ENCODE measurements around the gene PLXDC1. TPM values are rescaled to one million over a fixed set of nuclear protein-coding genes. Genes with fewer than 3 reads are reported as not detected.

The PLXDC1 gene
- total and polyA plus RNA-seq, 2 donors (not counting 1 experiment from before 2014, with no cell fraction given): 5.8 to 6.3 TPM

DNA sequence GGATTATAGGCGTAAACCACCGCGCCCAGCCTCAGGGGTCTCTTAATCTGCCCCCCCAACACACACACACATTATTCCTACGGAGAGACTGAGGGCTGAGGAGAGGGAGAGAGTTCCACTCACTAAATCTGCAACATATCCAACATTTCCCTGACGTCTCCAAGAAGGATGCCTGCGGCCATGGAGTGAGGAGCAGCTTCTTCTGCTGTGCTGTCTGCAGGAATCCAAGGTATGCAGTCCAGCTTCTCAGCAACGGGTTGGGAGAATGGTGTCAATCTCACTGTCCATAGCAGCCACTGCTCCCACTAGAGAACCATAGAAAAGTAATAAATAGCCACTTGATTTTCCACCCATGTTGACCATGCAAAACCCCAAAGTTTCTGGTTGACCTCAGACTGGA, 5.1 kb upstream of the PLXDC1 start:
- Histone ChIP-seq H3K4me1 (ENCODE audit: control insufficient read depth, extremely low read depth, insufficient read depth, low read length) (no peaks in the 10 kb centered on the region), H4K20me1 (ENCODE audit: control insufficient read depth, extremely low read depth, insufficient read depth, low read length) (no peaks in the 10 kb centered on the region), H3K4me3 (replicated peaks in 1 of 4; ENCODE audit: control extremely low read depth in 1 of 4, insufficient read depth in 1 of 4, low read depth in 3 of 4, low read length in 4 of 4) (no peak overlapping the region), H2AFZ (ENCODE audit: low read length) (no peak overlapping the region), H3K9ac (ENCODE audit: insufficient read depth, low read length) (no peak overlapping the region), H3K79me2 (ENCODE audit: control insufficient read depth, insufficient read depth, low read length) (no peaks in the 10 kb centered on the region), H3K27me3 (ENCODE audit: control insufficient read depth, insufficient read depth, low read length) (peaks cover 5% of the 10 kb centered on the region), H3K27ac (ENCODE audit: insufficient read depth, low read length) (no peak overlapping the region), H3K9me3 (ENCODE audit: control insufficient read depth, insufficient read depth, low read depth, low read length) (no peaks in the 10 kb centered on the region), H3K36me3 (ENCODE audit: control insufficient read depth, insufficient read depth, low read length) (no peaks in the 10 kb centered on the region), H3K4me2 (ENCODE audit: extremely low read depth, insufficient read depth, low read length) (no peak overlapping the region)
- TF ChIP-seq EZH2 (IDR thresholded peaks at IDR 0.05; ENCODE audit: low read length, missing control alignments): no peak
- no peak for DNase-seq (ENCODE audit: low read depth in 2 of 2)

DNA sequence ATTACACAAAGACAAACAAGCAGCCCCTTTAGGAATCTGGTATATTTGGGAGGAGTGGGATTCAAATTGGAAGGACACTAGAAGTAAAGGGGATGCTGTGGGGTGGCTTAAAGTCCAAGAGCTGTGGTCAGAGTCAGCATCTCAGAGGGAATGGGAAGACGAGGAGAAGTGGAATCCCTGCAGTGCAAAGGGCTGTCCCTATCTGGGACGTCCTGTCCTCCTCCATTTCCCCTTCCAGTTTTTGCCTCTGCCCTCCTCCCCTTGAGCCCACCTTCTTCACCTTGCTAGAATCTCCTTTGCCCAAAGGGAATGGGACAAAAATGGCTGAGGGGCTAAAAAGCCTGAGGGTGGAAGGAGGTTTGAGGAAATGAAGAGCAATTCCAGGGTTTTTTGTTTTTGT, 4.2 kb upstream of the PLXDC1 start:
- no peak overlapping the region for H2AFZ ChIP-seq (ENCODE audit: low read length)
- no peaks in the 10 kb centered on the region for H3K79me2 ChIP-seq (ENCODE audit: control insufficient read depth, insufficient read depth, low read length)
- H3K4me2 ChIP-seq (ENCODE audit: extremely low read depth, insufficient read depth, low read length): no peak overlapping the region
- DNase-seq (ENCODE audit: low read depth in 2 of 2): no peak
- H3K9ac ChIP-seq (ENCODE audit: insufficient read depth, low read length): no peak overlapping the region
- no peaks in the 10 kb centered on the region for H3K9me3 ChIP-seq (ENCODE audit: control insufficient read depth, insufficient read depth, low read depth, low read length)
- peaks cover 8% of the 10 kb centered on the region for H3K27me3 ChIP-seq (ENCODE audit: control insufficient read depth, insufficient read depth, low read length)
- no peaks in the 10 kb centered on the region for H3K4me1 ChIP-seq (ENCODE audit: control insufficient read depth, extremely low read depth, insufficient read depth, low read length)
- H3K27ac ChIP-seq (ENCODE audit: insufficient read depth, low read length): no peak overlapping the region
- H4K20me1 ChIP-seq (ENCODE audit: control insufficient read depth, extremely low read depth, insufficient read depth, low read length): no peaks in the 10 kb centered on the region
- H3K4me3 ChIP-seq (replicated peaks in 1 of 4; ENCODE audit: control extremely low read depth in 1 of 4, insufficient read depth in 1 of 4, low read depth in 3 of 4, low read length in 4 of 4): no peak overlapping the region
- TF ChIP-seq, protein P1, sequence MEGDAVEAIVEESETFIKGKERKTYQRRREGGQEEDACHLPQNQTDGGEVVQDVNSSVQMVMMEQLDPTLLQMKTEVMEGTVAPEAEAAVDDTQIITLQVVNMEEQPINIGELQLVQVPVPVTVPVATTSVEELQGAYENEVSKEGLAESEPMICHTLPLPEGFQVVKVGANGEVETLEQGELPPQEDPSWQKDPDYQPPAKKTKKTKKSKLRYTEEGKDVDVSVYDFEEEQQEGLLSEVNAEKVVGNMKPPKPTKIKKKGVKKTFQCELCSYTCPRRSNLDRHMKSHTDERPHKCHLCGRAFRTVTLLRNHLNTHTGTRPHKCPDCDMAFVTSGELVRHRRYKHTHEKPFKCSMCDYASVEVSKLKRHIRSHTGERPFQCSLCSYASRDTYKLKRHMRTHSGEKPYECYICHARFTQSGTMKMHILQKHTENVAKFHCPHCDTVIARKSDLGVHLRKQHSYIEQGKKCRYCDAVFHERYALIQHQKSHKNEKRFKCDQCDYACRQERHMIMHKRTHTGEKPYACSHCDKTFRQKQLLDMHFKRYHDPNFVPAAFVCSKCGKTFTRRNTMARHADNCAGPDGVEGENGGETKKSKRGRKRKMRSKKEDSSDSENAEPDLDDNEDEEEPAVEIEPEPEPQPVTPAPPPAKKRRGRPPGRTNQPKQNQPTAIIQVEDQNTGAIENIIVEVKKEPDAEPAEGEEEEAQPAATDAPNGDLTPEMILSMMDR (conservative IDR thresholded peaks at IDR 0.05 in 1 of 2, IDR thresholded peaks at IDR 0.05 in 1 of 2; ENCODE audit: low read depth in 1 of 2, low read length in 2 of 2): no peak
- TF ChIP-seq EZH2 (IDR thresholded peaks at IDR 0.05; ENCODE audit: low read length, missing control alignments): no peak
- H3K36me3 ChIP-seq (ENCODE audit: control insufficient read depth, insufficient read depth, low read length): no peaks in the 10 kb centered on the region

DNA sequence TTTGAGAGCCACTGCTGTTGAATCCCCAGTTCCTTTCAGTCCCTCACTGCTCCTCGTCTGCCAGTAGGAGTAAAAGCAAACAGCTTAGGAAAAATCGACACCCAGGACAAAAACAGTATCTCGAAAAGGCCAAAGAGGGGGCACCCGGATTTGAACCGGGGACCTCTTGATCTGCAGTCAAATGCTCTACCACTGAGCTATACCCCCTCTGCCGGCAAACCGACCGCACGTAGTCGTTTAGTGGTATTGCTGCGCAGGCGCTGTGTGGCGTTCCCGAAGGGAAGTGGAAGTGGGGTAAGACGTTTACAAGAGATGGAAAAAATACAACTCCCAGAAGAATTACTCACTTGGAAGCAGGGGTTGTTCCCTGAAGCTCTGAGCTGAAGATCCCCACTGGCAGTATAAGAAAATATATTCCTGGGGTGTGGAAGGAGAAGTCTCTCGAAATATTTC, 2.2 kb upstream of the PLXDC1 start:
- H2AFZ ChIP-seq (ENCODE audit: low read length): peak overlapping the region; percentile 70
- peaks cover 9% of the 10 kb centered on the region for H3K27me3 ChIP-seq (ENCODE audit: control insufficient read depth, insufficient read depth, low read length)
- peak overlapping the region; percentile 75 to 93 (median 84) for H3K4me3 ChIP-seq (replicated peaks in 1 of 4; ENCODE audit: control extremely low read depth in 1 of 4, insufficient read depth in 1 of 4, low read depth in 3 of 4, low read length in 4 of 4)
- H3K27ac ChIP-seq (ENCODE audit: insufficient read depth, low read length): peak overlapping the region; percentile 58
- no peak for TF ChIP-seq EZH2 (IDR thresholded peaks at IDR 0.05; ENCODE audit: low read length, missing control alignments)
- TF ChIP-seq, protein P1 (conservative IDR thresholded peaks at IDR 0.05 in 1 of 2, IDR thresholded peaks at IDR 0.05 in 1 of 2; ENCODE audit: low read depth in 1 of 2, low read length in 2 of 2): peak in 1 of 2 donors; percentile 29
- peak; percentile 84 to 91 for DNase-seq (ENCODE audit: low read depth in 2 of 2)
- H3K4me1 ChIP-seq (ENCODE audit: control insufficient read depth, extremely low read depth, insufficient read depth, low read length): no peaks in the 10 kb centered on the region
- H3K36me3 ChIP-seq (ENCODE audit: control insufficient read depth, insufficient read depth, low read length): no peaks in the 10 kb centered on the region
- H4K20me1 ChIP-seq (ENCODE audit: control insufficient read depth, extremely low read depth, insufficient read depth, low read length): no peaks in the 10 kb centered on the region
- no peaks in the 10 kb centered on the region for H3K9me3 ChIP-seq (ENCODE audit: control insufficient read depth, insufficient read depth, low read depth, low read length)
- H3K79me2 ChIP-seq (ENCODE audit: control insufficient read depth, insufficient read depth, low read length): no peaks in the 10 kb centered on the region
- H3K9ac ChIP-seq (ENCODE audit: insufficient read depth, low read length): peak overlapping the region; percentile 59
- H3K4me2 ChIP-seq (ENCODE audit: extremely low read depth, insufficient read depth, low read length): peak overlapping the region; percentile 95

Data from fibroblast of lung (primary cell).